GM19351 (cell line): ENCODE data around the gene RGS9.
"Not testable (repeated sequence)": the region's sequence is repeated elsewhere in the genome, so short reads cannot be mapped to it uniquely, and the experiment has no call there.

Experiments used
- ATAC-seq: cut with Tn5 transposase; IDR thresholded peaks from one replicate; pipeline ENCODE4 v1.9.1; 2021; ENCODE audit warnings: mild to moderate bottlenecking, moderate library complexity; ENCODE audit not compliant: unreplicated experiment

The RGS9 gene

DNA sequence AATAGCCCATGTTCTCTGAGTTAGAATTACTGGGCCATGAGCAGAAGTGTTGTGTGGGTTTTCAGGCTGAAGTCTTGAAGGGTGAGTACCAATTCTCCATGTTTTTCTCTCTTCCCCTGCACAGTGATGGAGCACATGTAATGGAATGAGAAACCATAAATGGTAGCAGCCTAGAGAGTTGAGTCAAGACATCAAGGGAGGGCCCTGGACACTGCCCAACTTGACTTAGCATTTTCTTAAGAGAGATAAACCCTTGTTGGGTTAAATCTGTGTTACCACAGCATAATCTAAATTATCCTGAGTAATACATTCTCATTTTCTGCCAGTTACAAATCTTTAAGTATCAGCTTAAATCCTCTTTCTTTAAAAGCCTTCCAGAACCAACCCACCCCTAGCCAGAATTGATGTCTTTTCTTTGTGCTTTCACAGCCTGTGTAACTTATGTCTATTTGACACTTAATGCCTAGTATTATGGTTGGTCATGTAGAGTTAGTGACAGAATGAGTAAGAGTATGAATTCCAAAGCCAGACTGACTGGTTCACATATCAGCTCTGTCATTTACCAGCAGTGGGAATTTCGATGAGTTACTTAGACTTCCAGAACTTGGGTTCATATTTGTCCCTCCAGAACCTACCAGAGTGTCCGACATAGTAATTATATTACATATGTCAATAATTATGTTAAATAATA is 27.0 kb upstream of the RGS9 start:
- ATAC-seq = no peak

DNA sequence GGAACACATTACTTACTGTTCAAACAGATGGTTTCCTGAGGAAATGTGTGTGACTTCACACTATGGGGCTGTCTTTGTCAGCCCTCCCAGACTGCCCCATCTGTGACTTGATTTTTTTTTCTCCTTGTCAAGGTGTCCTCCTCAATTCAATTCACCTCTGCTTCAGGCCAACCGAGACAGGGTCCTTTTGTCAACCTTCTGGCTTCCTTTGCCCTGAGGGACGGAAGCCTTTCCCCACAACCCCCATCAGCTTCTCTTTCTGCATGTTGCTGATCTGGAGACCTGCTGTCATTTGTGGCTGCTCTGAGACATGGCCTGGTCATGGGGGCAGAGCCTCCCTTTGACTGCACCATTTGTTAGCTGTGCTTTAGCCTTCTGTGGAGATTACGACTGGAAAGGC is 21.3 kb upstream of the RGS9 start:
- no peak for ATAC-seq

DNA sequence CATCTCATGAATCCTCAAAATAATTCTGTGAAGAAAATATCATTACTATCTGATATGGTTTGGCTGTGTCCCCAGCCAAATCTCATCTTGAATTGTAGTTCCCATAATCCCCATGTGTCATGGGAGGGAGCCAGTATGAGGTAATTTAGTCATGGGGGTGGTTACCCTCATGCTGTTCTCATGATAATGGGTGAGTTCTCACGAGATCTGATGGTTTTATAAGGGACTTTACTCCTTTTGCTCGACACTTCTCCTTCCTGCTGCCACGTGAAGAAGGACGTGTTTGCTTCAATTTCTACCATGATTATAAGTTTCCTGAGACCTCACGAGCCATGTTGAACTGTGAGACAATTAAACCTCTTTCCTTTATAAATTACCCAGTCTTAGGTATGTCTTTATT is 20.7 kb upstream of the RGS9 start:
- not testable (repeated sequence) for ATAC-seq

DNA sequence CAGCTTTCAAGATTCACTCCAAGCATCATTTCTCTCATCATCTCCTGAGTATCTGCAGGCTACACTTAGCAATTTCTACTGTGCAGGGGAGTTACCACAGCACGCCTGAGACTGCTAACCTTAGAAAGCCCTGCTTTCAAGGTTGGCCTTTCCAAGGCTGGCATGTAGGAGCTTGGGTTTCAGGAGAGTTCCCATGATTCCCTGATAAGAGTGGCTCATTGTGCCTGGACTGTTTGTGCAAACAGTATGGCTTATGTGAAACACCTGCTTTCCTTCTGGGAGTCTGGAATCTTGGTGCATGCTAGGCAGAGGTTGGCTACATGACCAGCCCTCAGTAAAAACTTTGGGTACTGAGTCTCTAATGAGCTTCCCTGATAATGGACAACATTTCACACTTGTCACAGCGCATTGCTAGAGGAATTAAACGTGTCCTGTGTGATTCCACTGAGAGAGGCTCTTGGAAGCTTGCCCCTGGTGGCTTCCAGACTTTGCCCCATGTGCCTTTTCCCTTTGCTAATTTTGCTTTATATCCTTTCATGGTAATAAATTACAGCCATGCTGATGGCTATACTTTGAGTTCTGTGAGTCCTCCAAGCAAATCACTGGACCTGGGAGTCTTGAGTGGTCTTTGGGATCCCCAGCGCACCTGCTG is 19.7 kb upstream of the RGS9 start:
- ATAC-seq = no peak

DNA sequence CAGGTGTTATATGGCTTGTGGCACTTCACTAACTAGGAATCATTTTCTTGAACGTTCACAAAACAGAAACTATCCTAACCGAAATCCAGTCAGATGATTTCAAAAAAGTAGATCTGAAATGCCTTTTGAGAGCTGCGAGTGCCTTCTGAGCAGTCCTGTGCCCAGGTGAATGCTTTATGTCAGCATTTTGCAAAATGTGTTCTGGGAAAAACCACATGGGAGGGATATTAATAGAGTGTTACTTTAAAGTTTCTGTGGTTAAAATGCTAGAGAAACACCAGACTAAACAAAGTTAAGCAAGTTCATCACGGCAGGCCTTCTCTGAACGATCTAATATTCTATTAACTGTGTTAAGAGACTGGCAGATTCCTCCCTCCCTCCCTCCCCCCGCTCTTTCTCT is 15.8 kb upstream of the RGS9 start:
- no peak for ATAC-seq

DNA sequence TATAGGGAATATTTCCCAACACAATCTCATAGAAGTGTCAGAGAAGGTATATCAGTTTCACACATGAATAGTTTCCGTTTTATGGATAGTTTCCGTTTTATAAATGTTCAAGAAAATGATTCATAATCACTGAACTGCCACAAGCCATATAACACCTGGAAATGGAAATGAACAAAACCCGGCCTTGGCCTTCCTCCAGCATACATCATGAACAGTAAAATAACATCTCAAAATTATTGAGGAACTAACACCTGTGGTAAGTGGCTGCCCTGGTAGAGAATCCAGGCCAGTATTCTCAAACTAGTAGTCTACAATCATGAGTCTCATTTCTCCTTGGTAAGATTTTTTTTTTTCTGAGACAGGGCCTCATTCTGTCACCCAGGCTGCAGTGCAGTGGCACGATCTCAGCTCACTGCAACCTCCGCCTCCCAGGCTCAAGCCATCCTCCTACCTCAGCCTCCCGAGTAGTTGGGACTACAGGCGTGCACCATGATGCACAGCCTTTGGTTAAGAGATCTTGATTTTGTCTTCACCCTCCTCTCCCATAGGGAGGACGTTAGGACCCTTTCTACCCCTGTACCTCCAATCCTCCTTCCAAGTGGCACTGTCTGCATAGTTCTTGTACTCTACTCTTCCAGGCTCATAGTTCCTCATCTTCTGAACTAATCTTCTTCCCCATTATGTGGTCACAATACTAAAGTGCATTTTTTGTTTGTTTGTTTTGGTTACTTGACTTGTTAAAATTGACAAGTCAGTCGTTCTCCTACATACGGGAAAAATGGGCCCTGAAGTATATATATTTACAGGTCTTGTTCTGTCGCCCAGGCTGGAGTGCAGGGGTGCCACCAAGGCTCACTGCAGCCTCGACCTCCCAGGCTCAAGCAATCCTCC is 15.0 kb upstream of the RGS9 start:
- peak; percentile 53 for ATAC-seq

DNA sequence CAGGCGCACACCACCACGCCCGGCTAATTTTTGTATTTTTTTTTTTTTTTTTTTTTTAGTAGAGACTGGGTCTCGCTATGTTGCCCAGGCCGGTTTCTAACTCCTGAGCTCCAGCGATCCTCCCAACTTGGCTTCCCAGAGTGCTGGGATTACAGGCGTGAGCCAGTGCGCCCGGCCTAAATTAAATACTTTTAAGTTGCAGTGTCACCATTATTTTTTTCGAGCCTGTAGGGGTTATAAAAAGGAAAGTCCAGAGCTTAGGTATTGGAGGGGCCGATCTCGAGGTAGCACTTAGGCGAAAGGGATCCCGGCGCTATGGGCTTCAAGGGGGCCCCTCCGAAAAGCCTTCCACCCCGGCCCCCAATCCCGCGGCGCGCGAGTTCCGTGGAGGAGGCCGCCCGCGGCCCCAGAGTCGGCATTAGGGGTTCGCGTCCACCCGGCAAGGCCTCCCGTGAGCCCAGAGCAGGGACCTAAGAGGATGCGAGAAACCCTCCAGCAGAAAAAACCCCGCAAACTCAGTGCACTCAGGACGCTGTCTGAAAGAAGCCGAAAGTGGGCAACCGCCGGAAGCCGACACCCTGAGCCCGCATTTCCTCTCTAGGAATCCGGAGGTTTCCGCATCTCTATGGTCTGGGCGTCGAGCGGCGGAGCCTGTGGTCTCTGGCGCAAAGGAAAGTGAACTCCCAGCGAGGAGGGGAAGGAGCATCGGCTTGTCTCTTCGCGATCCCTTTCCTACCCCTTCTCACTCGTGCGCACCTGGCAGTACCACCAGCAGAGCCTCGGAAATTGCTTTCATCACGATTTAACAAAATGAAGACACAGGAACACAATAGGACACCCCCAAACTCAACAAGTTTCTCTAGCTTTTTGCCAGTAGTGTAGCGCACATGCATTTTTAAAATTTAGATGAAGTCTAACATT is 14.1 kb upstream of the RGS9 start:
- peak; percentile 75 for ATAC-seq

DNA sequence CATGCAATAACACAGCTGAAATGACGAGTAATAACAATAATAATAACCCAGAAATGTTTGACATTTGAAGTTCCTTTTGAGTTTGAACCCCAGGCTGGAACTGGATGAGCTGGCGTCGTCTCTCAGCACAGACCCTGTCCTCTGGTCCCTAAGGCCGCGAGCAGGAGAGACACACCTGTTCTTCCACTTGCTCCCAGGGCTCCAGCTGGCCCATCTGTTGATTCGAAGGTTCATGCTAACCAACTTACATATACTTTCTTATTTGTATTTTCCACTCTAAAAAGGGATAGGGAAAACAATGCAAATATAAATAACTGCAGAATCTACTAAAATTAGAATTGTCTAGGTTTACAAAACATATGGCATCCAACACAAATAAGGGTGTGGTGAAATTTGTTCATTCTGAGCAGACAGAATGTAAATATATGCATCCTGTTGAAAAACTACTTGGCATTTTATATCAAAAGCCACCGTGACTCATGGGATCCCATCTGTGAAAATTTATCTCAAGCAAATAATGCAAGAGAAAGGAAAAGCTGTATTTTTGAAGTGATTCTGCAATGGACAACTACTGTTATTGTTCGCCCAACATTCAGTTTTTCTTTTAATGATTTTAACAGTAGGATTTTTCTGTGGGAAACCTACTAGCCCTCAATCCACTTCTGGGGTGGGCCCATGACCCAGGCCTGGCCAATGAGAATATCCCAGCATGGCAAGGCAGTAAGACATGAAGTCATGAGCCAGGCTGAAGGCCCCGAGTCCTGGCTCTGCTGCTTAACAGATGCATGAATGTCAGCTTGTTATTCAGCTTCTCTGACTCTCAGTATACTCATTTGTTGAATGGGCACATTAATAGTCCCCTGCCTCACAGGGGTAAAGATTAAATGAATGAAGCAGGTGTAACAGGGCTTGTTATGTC is 13.2 kb upstream of the RGS9 start:
- no peak for ATAC-seq

DNA sequence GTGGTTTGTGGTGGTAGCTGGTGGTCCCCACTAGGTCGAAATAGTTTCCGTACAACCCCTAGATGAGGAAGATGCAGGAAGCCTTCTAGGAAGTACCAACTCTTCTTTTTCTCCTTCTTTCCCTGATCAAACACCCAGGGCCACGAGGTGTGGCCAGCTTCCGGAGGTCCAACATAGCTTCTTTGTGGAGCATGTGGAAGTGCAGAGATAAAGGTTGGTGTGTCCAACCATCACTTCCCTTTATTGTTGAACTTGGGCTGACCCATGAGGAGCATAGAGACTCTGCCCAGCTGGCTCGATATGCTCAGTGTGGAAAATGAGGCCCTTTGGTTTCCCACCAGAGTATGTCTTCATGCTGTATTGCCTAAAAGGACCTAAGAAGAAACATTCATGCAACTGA is 6.3 kb upstream of the RGS9 start:
- no peak for ATAC-seq

DNA sequence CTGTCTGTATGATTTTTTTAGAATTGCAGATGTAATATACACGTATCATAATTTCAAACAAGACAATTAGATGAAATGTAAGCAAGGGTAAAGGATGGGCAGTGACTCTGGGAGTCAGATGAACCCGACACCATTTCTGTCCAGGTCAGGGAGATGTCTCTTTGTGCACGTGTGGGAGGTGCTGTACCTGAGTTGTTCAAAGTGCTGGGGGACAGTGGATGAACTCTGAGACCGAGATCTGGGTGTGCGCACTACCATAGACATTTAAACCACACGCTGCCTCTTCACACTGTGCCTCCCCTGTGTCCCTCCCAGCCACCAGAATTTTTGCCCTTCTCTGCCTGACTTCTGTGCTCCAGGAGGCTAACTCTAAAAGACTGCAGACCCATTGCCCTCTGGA is 5.9 kb upstream of the RGS9 start:
- ATAC-seq = no peak

DNA sequence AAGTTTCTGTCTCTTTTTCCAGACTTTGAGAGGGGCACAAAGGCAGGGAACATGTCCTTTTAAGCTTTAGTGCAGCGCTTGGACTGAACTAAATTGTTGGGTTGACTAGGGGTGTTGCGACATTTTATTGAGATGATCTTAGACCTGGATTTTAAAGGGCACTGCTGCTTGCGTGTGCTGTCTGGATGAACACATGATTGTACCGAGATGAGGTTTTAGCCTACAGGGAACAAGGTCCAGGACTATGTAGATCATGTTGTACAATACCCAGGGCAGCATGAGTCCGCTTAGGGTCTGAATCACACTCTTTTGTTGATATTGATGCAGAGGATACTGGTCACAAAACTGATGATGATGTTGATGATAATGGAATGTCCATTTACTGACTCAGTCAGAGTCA is 5.2 kb upstream of the RGS9 start:
- ATAC-seq = no peak

DNA sequence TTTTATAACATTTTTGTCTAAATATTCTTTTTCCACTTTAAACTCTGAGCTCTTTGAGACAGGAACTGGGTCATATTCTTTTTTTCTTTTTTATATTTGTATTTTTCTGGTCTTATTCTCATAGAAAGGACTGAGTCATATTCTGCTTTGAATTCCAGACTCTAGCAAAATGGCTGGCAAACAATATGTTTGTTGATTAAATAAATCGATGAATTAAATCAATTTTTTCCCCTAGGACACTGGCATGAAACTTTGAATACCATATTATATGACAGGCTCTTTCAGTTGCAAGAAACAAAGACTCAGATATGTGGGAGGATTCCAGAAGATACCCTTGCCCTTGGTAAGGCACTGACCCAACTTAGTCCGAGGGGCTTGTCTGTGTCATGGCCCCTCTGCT is 3.1 kb upstream of the RGS9 start:
- ATAC-seq = no peak

DNA sequence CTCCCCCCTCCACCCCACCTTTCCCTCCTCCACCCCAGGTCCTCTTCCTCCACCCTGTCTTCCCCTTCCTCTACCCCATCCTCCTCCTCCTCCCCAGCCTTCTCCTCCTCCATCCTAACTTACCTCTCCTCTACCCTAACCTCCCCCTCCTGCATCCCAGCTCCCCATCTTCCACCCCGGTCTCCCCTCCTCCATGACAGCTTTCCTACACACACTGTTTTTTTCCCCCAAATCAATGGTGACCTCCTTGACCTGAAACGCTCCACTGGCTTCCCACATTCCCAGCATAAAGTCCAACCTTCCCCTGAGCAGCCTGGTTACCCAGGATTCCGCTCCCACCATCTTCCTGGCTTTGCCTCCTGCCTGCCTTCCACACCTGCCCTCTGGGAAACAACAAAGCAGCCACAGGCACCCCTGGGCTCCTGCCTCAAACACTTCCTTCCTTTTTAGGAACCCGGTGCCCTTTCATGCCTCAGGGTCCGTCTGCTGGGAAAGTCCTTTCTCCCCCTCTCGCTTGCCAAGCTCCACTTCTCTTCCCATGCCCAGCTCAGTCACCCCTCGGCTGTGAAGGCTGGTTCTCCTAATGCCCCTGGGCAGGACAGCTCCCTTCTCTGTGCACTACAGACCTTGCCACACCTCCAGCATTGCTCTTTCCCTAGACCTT is 2.1 kb downstream of the RGS9 start:
- ATAC-seq = no peak

DNA sequence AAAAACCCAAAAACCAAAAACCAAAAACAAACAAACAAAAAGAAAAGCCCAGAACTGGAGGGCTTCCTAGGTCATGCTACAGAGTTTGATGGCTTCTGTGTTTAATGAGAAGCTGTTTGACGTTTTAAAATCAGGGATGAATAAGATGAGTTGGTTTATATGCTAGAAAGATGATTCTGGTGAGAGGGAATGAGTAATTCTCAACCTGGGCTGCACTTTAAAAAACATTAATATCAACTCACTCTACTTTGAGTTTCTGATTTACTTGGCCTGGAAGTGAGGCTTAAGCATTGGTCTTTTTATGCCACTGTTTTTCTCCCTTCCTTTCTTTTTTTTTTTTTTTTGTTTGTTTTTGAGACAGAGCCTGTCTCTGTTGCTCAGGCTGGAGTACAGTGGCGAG is 5.1 kb downstream of the RGS9 start:
- no peak for ATAC-seq

DNA sequence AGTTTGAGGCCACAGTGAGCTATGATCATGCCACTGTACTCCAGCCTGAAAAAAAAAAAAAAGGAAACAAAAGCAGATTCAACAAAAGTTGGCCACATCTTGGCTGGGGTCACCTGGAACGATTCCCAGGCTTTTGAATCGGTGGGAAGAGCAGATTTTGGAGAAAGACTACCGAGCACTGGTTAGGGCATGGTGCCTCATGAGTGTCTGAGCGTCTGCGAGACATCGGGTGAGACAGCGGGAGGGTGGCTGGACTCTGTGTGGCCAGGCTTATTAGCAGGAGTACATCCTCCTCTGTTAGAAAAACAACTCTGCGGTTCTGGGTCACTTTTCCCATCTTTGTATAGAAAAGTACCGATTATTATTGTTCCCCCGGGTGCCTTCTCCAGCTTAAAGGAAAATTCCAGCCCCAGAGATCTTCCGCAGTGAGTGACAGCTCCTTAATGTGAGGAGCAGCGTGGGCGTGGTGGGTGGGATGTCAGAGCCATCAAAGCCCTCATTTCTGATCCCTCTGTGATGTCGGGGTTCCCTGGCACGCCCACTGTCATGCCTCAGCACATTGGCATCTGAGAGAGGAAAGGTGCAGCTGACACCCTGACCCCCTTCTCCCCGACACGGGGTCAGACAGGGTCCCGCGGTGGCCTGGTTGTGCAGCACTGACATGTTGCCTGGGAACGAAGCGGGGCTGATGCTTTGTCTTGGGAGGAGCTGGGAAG is 6.9 kb downstream of the RGS9 start:
- ATAC-seq = no peak

DNA sequence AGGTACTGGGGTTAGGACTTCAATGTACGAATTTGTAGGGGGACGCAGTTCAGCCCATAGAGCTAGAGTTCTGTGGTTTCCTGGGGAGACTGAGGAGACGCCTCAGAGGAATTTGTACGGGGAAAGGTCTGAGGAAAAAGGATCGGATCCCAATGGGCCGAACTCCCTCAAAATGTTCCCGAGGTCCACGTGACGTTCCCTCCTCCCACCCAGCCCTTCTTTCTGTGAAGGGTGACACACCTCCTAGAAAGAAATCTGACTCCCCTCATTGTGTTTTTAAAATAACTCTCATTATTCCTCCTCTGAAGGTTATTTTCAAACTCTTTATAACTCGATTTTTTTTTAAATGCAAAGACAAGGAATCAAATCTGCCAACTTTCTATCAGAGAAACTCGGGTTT is 8.6 kb downstream of the RGS9 start:
- no peak for ATAC-seq

DNA sequence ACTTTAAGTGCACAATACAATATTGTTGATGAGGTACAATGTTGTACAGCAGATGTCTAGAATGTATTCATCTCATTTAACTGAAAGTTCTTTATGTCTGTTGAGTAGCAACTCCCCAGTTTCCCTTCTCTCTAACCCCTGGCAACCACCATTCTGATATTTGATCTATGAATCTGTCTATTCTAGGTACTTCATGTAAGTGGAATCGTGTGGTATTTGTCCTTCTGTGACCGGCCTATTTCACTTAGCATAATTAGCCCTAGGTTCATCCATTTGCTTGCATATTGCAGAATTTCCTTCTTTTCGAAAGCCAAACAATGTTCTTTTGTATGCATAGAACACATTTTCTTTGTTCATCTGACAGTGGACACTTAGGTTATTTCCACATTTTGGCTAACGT is 10.8 kb downstream of the RGS9 start:
- ATAC-seq = no peak

DNA sequence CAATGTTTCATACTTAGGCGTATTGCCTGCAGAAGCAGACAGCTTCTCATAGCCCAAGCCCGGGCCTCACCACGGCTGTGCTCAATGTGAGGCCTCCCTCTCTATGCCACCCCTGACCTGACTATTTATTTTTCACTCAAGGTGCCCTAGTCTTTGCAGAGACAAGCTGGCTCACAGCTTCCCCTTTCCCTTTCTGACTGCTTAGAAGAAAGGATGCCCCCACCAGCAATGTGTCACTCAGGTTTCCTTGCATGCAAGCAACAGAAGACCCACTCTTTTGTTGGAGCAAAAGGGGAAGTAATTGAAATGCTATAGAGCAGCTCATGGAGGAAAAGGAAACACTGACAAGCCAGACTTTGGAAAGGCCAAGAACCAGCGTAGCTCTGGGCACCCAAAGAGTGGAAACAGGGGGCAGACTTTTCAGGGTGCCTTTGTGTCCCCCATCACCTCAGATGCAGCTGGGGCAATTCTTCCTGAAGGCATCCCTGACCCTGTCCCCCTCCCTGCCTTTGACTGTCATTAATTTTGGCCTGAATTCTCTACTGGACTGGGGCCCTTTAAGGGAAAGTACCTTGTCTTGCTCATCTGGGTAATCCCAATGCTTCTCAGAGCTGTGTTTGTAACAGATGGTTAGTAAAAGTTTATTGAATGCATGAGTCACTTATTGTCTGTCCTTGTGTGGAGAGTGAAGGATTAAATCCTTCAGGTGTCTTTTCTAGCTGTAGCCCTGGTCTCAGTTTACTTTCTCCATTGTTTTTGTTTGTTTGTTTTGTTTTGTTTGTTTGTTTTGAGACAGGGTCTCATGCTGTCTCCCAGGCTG is 17.8 kb downstream of the RGS9 start:
- ATAC-seq = peak; percentile 93
